ENCODE measurements around the gene SCMH1.

SCMH1 gene

GRCh38 chr1:41041614-41042270 is 200.4 kb downstream of the SCMH1 start:
- no peak overlapping the region for H3K27ac ChIP-seq (ENCODE audit: low read depth, low read length)
- no peaks in the 10 kb centered on the region for H3K9me2 ChIP-seq (replicated peaks; ENCODE audit: insufficient read depth, low read length)
- no peaks in the 10 kb centered on the region for H3K27me3 ChIP-seq (ENCODE audit: low read length)
- no peak overlapping the region for H3K4me2 ChIP-seq (ENCODE audit: low read depth, low read length, poor library complexity, severe bottlenecking)
- H2AFZ ChIP-seq (ENCODE audit: low read depth, low read length, severe bottlenecking) = no peak overlapping the region
- no peak overlapping the region for H3K4me3 ChIP-seq (ENCODE audit: insufficient read depth, low read length, poor library complexity, severe bottlenecking)
- H3F3A ChIP-seq (ENCODE audit: insufficient read depth) = no peaks in the 10 kb centered on the region
- H3K9ac ChIP-seq (ENCODE audit: low read length) = no peak overlapping the region
- TF ChIP-seq EZH2phosphoT487 (conservative IDR thresholded peaks at IDR 0.05; ENCODE audit: low read length) = no peak
- TF ChIP-seq, protein P1, sequence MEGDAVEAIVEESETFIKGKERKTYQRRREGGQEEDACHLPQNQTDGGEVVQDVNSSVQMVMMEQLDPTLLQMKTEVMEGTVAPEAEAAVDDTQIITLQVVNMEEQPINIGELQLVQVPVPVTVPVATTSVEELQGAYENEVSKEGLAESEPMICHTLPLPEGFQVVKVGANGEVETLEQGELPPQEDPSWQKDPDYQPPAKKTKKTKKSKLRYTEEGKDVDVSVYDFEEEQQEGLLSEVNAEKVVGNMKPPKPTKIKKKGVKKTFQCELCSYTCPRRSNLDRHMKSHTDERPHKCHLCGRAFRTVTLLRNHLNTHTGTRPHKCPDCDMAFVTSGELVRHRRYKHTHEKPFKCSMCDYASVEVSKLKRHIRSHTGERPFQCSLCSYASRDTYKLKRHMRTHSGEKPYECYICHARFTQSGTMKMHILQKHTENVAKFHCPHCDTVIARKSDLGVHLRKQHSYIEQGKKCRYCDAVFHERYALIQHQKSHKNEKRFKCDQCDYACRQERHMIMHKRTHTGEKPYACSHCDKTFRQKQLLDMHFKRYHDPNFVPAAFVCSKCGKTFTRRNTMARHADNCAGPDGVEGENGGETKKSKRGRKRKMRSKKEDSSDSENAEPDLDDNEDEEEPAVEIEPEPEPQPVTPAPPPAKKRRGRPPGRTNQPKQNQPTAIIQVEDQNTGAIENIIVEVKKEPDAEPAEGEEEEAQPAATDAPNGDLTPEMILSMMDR (IDR thresholded peaks at IDR 0.05; ENCODE audit: insufficient read depth, low read length, poor library complexity, severe bottlenecking) = no peak
- H4K20me1 ChIP-seq (ENCODE audit: low read depth, low read length) = no peaks in the 10 kb centered on the region
- no peaks in the 10 kb centered on the region for H3K79me2 ChIP-seq (ENCODE audit: insufficient read depth, low read length)
- no peaks in the 10 kb centered on the region for H3K9me3 ChIP-seq (ENCODE audit: insufficient read depth, low read length)
- H3K36me3 ChIP-seq (ENCODE audit: low read length) = peaks cover 6% of the 10 kb centered on the region; the same call in 1 of the 2 replicates

GRCh38 chr1:41038110-41038509 is 204.0 kb downstream of the SCMH1 start:
- no peak overlapping the region for H2AFZ ChIP-seq (ENCODE audit: low read depth, low read length, severe bottlenecking)

GRCh38 chr1:41037116-41037903 is 204.8 kb downstream of the SCMH1 start:
- Histone ChIP-seq H2AFZ (ENCODE audit: low read depth, low read length, severe bottlenecking) (no peak overlapping the region), H3K4me2 (ENCODE audit: low read depth, low read length, poor library complexity, severe bottlenecking) (no peak overlapping the region)

More at GRCh38 chr1:41038110-41038509, 204.0 kb downstream of the SCMH1 start:
- no peaks in the 10 kb centered on the region for H4K20me1 ChIP-seq (ENCODE audit: low read depth, low read length)
- H3F3A ChIP-seq (ENCODE audit: insufficient read depth) = no peaks in the 10 kb centered on the region
- H3K9me3 ChIP-seq (ENCODE audit: insufficient read depth, low read length) = no peaks in the 10 kb centered on the region
- H3K9ac ChIP-seq (ENCODE audit: low read length) = no peak overlapping the region
- H3K27ac ChIP-seq (ENCODE audit: low read depth, low read length) = no peak overlapping the region
- no peak for TF ChIP-seq EZH2phosphoT487 (conservative IDR thresholded peaks at IDR 0.05; ENCODE audit: low read length)
- TF ChIP-seq, protein P1 (IDR thresholded peaks at IDR 0.05; ENCODE audit: insufficient read depth, low read length, poor library complexity, severe bottlenecking) = no peak
- 0 out of 2 replicates have a peak, but pooled peaks cover 4% of the 10 kb centered on the region for H3K36me3 ChIP-seq (ENCODE audit: low read length)
- H3K4me3 ChIP-seq (ENCODE audit: insufficient read depth, low read length, poor library complexity, severe bottlenecking) = no peak overlapping the region
- H3K79me2 ChIP-seq (ENCODE audit: insufficient read depth, low read length) = no peaks in the 10 kb centered on the region
- no peaks in the 10 kb centered on the region for H3K9me2 ChIP-seq (replicated peaks; ENCODE audit: insufficient read depth, low read length)
- H3K4me2 ChIP-seq (ENCODE audit: low read depth, low read length, poor library complexity, severe bottlenecking) = no peak overlapping the region
- no peaks in the 10 kb centered on the region for H3K27me3 ChIP-seq (ENCODE audit: low read length)

More at GRCh38 chr1:41037116-41037903, 204.8 kb downstream of the SCMH1 start:
- H3K27ac ChIP-seq (ENCODE audit: low read depth, low read length) = no peak overlapping the region
- no peaks in the 10 kb centered on the region for H3F3A ChIP-seq (ENCODE audit: insufficient read depth)
- no peaks in the 10 kb centered on the region for H3K9me3 ChIP-seq (ENCODE audit: insufficient read depth, low read length)
- H3K4me3 ChIP-seq (ENCODE audit: insufficient read depth, low read length, poor library complexity, severe bottlenecking) = no peak overlapping the region
- no peak overlapping the region for H3K9ac ChIP-seq (ENCODE audit: low read length)
- H3K36me3 ChIP-seq (ENCODE audit: low read length) = 0 out of 2 replicates have a peak, but pooled peaks cover 4% of the 10 kb centered on the region
- no peaks in the 10 kb centered on the region for H3K79me2 ChIP-seq (ENCODE audit: insufficient read depth, low read length)
- TF ChIP-seq EZH2phosphoT487 (conservative IDR thresholded peaks at IDR 0.05; ENCODE audit: low read length) = no peak
- TF ChIP-seq, protein P1 (IDR thresholded peaks at IDR 0.05; ENCODE audit: insufficient read depth, low read length, poor library complexity, severe bottlenecking) = no peak
- H4K20me1 ChIP-seq (ENCODE audit: low read depth, low read length) = no peaks in the 10 kb centered on the region
- H3K27me3 ChIP-seq (ENCODE audit: low read length) = no peaks in the 10 kb centered on the region
- H3K9me2 ChIP-seq (replicated peaks; ENCODE audit: insufficient read depth, low read length) = no peaks in the 10 kb centered on the region
